ENCODE results near the gene SRXN1.

DNA sequence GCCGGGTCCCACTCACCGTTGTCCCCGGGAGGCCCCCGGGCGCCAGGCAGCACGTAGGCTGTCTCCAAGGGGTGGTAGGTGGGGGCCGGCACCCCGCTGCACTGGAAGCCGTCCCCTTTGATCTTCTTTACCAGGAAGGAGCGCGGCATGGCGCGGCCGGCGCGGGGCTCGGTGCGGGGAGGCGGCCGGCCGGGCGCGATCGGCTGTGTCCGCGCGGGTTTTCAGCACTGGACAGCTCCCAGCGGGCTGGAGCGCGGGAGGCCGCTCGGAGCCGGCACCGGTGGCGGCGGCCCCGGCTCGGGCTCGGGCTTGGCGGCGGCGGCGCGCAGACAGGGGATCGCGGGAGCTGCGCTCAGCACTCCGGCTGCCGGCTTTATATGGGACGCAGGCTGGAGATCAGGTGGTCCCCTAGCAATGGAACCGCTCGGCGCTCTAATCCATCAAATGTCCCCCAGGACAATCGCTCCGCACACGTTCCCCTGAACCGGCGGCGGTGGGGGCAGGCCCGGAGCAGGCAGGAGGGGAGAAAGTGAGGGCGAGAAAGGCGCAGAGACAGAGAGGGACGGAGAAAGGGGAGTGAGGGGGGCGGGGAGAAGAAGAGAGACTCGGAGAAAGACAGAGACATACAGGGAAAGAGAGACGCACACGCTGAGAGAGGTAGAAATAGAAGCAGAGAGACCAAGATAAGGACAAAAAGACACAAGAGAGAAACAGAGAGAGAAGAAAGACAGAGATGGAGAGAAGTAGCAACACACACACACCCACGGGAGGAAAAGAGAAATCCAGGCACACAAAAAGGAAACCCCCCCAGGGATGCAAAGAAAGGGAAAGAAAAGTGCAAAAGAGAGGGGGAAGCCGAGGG, 22.7 kb upstream of the SRXN1 start, which contains the start of gene SCRT2:
- TF ChIP-seq, protein P1, sequence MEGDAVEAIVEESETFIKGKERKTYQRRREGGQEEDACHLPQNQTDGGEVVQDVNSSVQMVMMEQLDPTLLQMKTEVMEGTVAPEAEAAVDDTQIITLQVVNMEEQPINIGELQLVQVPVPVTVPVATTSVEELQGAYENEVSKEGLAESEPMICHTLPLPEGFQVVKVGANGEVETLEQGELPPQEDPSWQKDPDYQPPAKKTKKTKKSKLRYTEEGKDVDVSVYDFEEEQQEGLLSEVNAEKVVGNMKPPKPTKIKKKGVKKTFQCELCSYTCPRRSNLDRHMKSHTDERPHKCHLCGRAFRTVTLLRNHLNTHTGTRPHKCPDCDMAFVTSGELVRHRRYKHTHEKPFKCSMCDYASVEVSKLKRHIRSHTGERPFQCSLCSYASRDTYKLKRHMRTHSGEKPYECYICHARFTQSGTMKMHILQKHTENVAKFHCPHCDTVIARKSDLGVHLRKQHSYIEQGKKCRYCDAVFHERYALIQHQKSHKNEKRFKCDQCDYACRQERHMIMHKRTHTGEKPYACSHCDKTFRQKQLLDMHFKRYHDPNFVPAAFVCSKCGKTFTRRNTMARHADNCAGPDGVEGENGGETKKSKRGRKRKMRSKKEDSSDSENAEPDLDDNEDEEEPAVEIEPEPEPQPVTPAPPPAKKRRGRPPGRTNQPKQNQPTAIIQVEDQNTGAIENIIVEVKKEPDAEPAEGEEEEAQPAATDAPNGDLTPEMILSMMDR (IDR thresholded peaks at IDR 0.05; ENCODE audit: borderline replicate concordance, extremely low read depth, low read length, poor library complexity, severe bottlenecking) = no peak
- TF ChIP-seq EZH2 (IDR thresholded peaks at IDR 0.05; ENCODE audit: borderline replicate concordance, low read depth, low read length, severe bottlenecking) = no peak
